Right atrium auricular region (tissue), 2 donors: Measurements from ENCODE around the gene SRSF4. TPM values are rescaled to one million over a fixed set of nuclear protein-coding genes. Genes with fewer than 3 reads are reported as not detected.
"Not testable (repeated sequence)": the region's sequence is repeated elsewhere in the genome, so short reads cannot be mapped to it uniquely, and the experiment has no call there.

Source experiments
- DNase-seq: peaks from one replicate; pipeline ENCODE4 v3.0.0-alpha.2; 2019; ENCODE audit warnings: low spot score
- H3K27ac ChIP-seq, 2 donors: fragments of 200-600 bp; sonication (generic); 1 replicate in 1 of 2; 2 replicates in 1 of 2; pipeline ENCODE4 v1.5.1; 2016 to 2019
- H3K27me3 ChIP-seq, 2 donors: fragments of 200-600 bp; sonication (generic); one replicate each; pipeline versions ENCODE4 v1.5.1 to v1.6.0; 2017 to 2019
- H3K36me3 ChIP-seq: fragments of 200-600 bp; sonication (generic); one replicate; pipeline ENCODE4 v1.5.1; 2016
- H3K4me1 ChIP-seq, 2 donors: fragments of 200-600 bp; sonication (generic); one replicate each; pipeline versions ENCODE4 v1.5.1 to v1.6.0; 2017 to 2019
- H3K4me3 ChIP-seq, 2 donors: fragments of 200-600 bp; sonication (generic); 1 replicate in 1 of 2; 2 replicates in 1 of 2; pipeline ENCODE4 v1.5.1; 2017 to 2019; ENCODE audit warnings: mild to moderate bottlenecking in 1 of 2, moderate library complexity in 1 of 2
- H3K9me3 ChIP-seq, 2 donors: fragments of 200-600 bp; sonication (generic); one replicate each; pipeline ENCODE4 v1.5.1; 2019
- CTCF ChIP-seq, 2 donors: fragments of 200-600 bp; sonication (generic); IDR thresholded peaks; one replicate each; pipeline ENCODE4 v1.5.1; 2019; ENCODE audit warnings: antibody characterized with exemption in 2 of 2
- total RNA-seq, 2 donors: library from RNA; depleted of rRNA; stranded (reverse); fragments of >200 nt; gene quantifications; one replicate each; pipeline ENCODE4 v1.1.0, GENCODE V29; 2016

Gene SRSF4
- total RNA-seq, 2 donors from 2014 or later: 44.2 to 48.1 TPM

DNA sequence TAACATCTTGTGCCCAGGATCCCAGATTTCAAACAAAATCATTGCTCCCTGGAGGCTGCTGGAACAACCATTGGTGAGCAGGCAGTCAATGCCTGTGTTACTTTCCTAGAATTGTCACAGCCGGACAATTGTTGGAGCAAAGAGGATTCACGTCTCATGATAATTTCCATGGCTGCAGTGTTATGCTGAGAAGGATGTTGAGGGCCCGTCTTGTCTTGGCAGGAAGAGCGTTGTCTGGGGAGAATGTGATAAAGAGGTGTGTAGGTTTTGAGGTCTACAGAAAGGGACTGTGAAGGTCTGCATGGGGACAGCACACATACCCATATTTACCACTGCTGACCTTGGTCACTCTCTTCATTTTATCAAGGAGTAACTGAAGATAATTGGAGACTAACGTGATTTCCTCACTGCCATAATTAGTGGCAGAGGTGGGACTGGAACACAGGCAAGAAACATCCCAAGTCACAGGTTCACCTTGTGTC lies 42.7 kb upstream of the SRSF4 start:
- no peak for DNase-seq
- Histone ChIP-seq H3K4me1 (no peaks in the 10 kb centered on the region), H3K27me3 (no peaks in the 10 kb centered on the region), H3K27ac (no peak overlapping the region), H3K36me3 (peaks cover 5% of the 10 kb centered on the region), H3K4me3 (no peak overlapping the region), H3K9me3 (no peaks in the 10 kb centered on the region)
- no peak for TF ChIP-seq CTCF (IDR thresholded peaks at IDR 0.05)

GRCh38 chr1:29223521-29223920 lies 41.8 kb upstream of the SRSF4 start:
- H3K36me3 ChIP-seq: peaks cover 6% of the 10 kb centered on the region
- TF ChIP-seq CTCF (IDR thresholded peaks at IDR 0.05): no peak

DNA sequence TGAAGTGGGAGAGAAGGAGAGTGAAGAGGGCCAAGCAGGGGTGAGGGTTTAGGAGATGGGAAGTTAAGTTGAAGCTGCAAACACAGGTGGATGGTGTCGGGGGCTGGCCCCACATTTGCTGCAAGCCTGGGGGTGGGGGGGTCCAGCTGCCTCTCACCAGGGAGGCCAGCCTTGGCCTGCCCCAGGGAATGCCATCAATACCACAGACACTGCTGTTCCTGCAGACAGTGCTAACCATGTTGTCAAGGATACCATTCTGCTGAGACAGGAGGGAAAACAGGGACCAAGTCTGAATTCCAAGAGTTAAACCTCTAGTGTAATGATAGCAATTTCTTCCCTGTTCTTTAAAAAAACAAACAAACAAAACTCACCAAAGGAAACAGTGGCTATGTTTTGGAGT lies 41.0 kb upstream of the SRSF4 start:
- Histone ChIP-seq H3K36me3 (peaks cover 6% of the 10 kb centered on the region), H3K27me3 (no peaks in the 10 kb centered on the region), H3K9me3 (no peaks in the 10 kb centered on the region), H3K27ac (no peak overlapping the region), H3K4me3 (no peak overlapping the region), H3K4me1 (no peaks in the 10 kb centered on the region)
- TF ChIP-seq CTCF (IDR thresholded peaks at IDR 0.05): no peak
- DNase-seq: no peak

More at GRCh38 chr1:29223521-29223920, 41.8 kb upstream of the SRSF4 start:
- Histone ChIP-seq H3K27ac (no peak overlapping the region), H3K4me1 (no peaks in the 10 kb centered on the region), H3K9me3 (no peaks in the 10 kb centered on the region), H3K27me3 (no peaks in the 10 kb centered on the region), H3K4me3 (no peak overlapping the region)
- no peak for DNase-seq

DNA sequence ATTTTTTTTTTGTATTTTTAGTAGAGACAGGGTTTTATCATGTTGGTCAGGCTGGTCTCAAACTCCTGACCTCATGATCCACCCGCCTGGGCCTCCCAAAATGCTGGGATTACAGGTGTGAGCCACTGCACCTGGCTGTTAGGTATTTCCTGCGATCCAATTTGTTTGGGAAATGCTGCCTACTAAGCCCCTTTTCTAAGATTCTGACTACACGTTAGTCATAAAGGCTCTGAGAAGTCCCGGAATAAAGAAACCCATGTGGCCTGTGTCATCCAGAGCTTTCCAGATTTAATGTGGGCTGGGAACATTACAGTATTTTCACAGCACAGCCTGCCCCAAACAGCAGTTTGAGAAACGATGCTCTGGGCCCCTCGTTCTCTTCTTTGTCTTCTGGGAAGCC lies 40.6 kb upstream of the SRSF4 start:
- not testable (repeated sequence) for H3K4me3 ChIP-seq, H3K36me3 ChIP-seq, H3K4me1 ChIP-seq, DNase-seq, H3K27me3 ChIP-seq, H3K27ac ChIP-seq, H3K9me3 ChIP-seq

- no peak for DNase-seq
- Histone ChIP-seq H3K27me3 (no peaks in the 10 kb centered on the region), H3K36me3 (peaks cover 7% of the 10 kb centered on the region), H3K4me1 (no peaks in the 10 kb centered on the region), H3K4me3 (no peak overlapping the region), H3K27ac (no peak overlapping the region), H3K9me3 (no peaks in the 10 kb centered on the region)
- no peak for TF ChIP-seq CTCF (IDR thresholded peaks at IDR 0.05)
Measured at GRCh38 chr1:29221296-29221695, 39.6 kb upstream of the SRSF4 start.

GRCh38 chr1:29218223-29218622 lies 36.5 kb upstream of the SRSF4 start:
- Histone ChIP-seq H3K4me1 (no peaks in the 10 kb centered on the region), H3K27ac (no peak overlapping the region), H3K27me3 (no peaks in the 10 kb centered on the region), H3K4me3 (no peak overlapping the region), H3K36me3 (peaks cover 29% of the 10 kb centered on the region), H3K9me3 (no peaks in the 10 kb centered on the region)
- no peak for DNase-seq
- no peak for TF ChIP-seq CTCF (IDR thresholded peaks at IDR 0.05)
